GM18870 (cell line): Measurements from ENCODE around the gene DPF3.

Experiments used
- ATAC-seq: cut with Tn5 transposase; IDR thresholded peaks from one replicate; pipeline ENCODE4 v1.9.1; 2021; ENCODE audit warnings: moderate library complexity; ENCODE audit not compliant: unreplicated experiment

The DPF3 gene

GRCh38 chr14:72893636-72894322 lies at the start of gene DPF3:
Gene DPF3, minus strand, starts transcription at chr14:72894101. Its CDS starts 13 bp downstream, at chr14:72894088.
- ATAC-seq, result peak; percentile 96

- ATAC-seq, result no peak
Measured at GRCh38 chr14:72942934-72943333, 49.0 kb upstream of the DPF3 start.

- ATAC-seq, result no peak
Measured at GRCh38 chr14:72941286-72941985, 47.5 kb upstream of the DPF3 start.

- ATAC-seq, result no peak
Measured at GRCh38 chr14:72939630-72940029, 45.7 kb upstream of the DPF3 start.

- no peak for ATAC-seq
Measured at GRCh38 chr14:72932893-72933292, 39.0 kb upstream of the DPF3 start.

- ATAC-seq, result no peak
Measured at GRCh38 chr14:72929316-72930080, 35.6 kb upstream of the DPF3 start.

GRCh38 chr14:72928872-72929271 lies 35.0 kb upstream of the DPF3 start:
- no peak for ATAC-seq

- ATAC-seq, result peak; percentile 93
Measured at GRCh38 chr14:72926292-72927028, 32.6 kb upstream of the DPF3 start, which contains the start of gene DCAF4. Gene DCAF4, plus strand, starts transcription at chr14:72926464. Its CDS starts 11,515 bp downstream, at chr14:72937979.

GRCh38 chr14:72925815-72926291 lies 32.0 kb upstream of the DPF3 start:
- ATAC-seq, result peak; percentile 17

GRCh38 chr14:72925171-72925759 lies 31.4 kb upstream of the DPF3 start:
- ATAC-seq, result no peak

- no peak for ATAC-seq
Measured at GRCh38 chr14:72924337-72924736, 30.4 kb upstream of the DPF3 start.

GRCh38 chr14:72921396-72921795 lies 27.5 kb upstream of the DPF3 start:
- ATAC-seq, result no peak

GRCh38 chr14:72920008-72920407 lies 26.1 kb upstream of the DPF3 start:
- no peak for ATAC-seq

GRCh38 chr14:72917094-72917802 lies 23.3 kb upstream of the DPF3 start:
- no peak for ATAC-seq

GRCh38 chr14:72916174-72916573 lies 22.3 kb upstream of the DPF3 start:
- ATAC-seq, result no peak

GRCh38 chr14:72913809-72914208 lies 19.9 kb upstream of the DPF3 start:
- ATAC-seq, result no peak

- no peak for ATAC-seq
Measured at GRCh38 chr14:72909163-72909562, 15.3 kb upstream of the DPF3 start.

- ATAC-seq, result no peak
Measured at GRCh38 chr14:72907886-72908285, 14.0 kb upstream of the DPF3 start.

GRCh38 chr14:72906879-72907278 lies 13.0 kb upstream of the DPF3 start:
- no peak for ATAC-seq

GRCh38 chr14:72906316-72906715 lies 12.4 kb upstream of the DPF3 start:
- no peak for ATAC-seq
